Renal pelvis (tissue), 4 donors: ENCODE data around the gene SRM. TPM values are rescaled to one million over a fixed set of nuclear protein-coding genes. Genes with fewer than 3 reads are reported as not detected.
"Not testable (repeated sequence)": the region's sequence is repeated elsewhere in the genome, so short reads cannot be mapped to it uniquely, and the experiment has no call there.

Experiments
- DNase-seq: peaks from one replicate; pipeline ENCODE4 v3.0.0-alpha.2; 2013
- polyA plus RNA-seq, 3 donors: library from polyadenylated mRNA; unstranded; fragments of 120-200 nt; gene quantifications; one replicate each; pipeline ENCODE4 v1.2.1, GENCODE V29; 2013; ENCODE audit not compliant: insufficient read length in 3 of 3

Gene SRM
- polyA plus RNA-seq, 3 donors = 41.4 to 54.2 (median 49.7) TPM

DNA sequence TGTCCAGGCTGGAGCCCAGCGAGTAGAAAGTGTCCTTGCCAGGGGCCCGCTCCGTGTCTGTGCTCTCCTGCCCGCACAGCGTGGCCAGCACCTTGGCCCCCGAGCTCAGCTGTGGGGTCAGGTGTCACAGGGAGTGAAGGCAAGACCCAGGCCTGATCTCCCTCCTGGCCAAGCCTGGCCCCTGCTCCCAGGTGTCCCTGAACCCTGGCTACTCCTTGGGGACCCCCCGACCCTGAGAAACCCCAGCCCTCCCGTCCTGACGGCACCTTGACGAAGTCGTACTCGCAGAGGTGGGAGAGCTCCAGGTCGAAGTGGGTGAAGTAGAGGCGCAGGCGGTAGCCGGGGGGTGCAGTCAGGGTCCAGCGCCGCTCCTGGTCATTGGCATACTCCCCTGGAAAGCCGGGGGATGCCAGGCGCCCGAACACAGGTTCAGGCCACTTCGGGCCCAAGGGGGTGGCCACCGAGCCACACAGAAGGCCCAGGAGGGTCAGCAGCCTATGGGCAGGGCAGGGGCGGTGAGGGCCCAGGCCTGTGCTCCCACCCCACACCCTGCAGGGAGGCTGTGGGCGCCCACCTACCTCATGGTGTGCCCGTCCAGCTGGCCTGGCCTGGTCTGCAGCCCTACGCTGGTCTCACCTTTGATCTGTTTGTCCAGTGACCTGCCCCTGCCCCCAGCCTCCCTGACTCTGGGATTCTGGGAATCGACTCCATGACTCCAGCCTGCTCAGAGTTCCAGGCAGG is 13.0 kb downstream of the SRM start, which contains the start of gene MASP2:
Gene MASP2 (minus strand): TSS at position 615 of the 741 bp plus-strand sequence. CDS start 32 bp downstream, at position 583.
- no peak for DNase-seq

DNA sequence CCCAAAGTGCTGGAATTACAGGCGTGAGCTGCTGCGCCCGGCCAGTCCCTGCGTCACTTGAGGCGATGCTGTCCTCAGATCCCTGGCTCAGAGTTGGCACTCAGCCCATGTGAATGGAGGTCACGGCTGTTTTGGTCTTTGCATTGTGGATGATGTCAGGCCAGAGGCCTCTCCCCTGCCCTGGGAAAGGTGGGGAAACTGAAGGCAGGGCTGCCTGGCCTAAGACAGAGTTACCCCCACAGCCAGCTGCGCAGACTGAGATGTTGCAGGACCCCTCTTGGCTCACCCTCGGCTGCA is 13.6 kb downstream of the SRM start:
- no peak for DNase-seq

DNA sequence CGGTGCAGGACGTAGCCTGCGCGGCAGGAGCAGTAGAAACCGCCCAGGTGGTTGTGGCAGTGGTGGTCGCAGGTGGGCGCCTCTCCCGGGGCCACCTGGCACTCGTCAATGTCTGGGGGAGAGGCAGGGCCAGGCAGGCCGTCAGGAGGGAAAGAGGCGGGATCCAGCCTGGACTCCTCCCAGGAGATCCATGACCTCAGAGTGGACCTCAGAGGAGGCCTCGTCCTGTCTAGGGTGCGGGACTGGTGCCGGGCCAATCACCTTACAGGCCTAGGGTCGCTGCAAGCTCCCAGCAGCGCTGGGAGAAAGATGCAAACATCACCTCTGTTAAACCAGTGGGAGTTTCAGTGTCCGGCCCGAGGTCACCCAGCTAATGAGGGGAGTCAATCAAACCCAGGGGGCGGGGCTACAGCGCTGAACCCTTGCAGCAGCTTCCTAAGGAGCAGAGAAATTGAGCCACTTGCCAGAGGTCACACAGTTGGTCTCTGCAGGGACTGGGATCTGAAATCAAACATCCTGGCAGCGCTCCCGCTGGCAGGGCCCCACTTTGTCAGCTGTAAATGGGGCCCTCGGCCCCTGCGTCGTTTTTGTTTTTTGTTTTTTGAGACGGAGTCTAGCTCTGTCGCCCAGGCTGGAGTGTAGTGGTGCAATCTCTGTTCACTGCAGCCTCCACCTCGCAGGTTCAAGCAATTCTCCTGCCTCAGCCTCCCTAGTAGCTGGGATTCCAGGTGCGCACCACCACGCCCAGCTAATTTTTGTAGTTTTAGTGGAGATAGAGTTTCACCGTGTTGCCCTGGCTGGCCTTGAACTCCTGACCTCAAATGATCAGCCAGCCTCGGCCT is 14.2 kb downstream of the SRM start:
- DNase-seq = peak; percentile 50

DNA sequence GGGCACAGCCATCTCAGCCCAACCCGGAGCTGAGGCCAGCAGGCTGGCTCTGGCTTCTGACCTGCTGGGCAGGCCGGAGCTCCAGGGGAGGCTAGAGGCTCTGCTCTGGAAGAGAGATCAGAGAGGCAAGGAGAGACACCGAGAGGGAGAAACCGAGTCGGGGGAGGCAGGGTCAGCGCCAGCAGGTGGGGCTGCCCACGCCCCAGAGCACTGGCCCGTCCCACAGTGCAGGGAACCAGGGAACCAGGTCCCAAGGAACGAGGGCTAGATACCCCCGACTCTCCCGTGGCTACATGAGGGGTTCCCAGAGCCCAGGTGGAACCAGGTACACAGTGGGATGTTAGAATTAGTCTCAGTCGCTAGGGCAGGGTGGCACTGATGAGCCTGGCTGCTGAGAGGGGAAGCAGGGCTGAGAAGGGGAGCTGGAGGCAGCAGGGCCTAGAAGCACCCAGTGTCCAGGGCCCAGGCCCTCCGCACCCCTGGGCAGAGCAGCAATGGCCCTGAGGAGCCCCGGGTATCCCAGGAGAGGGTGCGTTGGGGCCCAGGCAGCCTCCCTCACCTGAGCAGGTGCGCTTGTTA is 14.9 kb downstream of the SRM start:
- DNase-seq = no peak

DNA sequence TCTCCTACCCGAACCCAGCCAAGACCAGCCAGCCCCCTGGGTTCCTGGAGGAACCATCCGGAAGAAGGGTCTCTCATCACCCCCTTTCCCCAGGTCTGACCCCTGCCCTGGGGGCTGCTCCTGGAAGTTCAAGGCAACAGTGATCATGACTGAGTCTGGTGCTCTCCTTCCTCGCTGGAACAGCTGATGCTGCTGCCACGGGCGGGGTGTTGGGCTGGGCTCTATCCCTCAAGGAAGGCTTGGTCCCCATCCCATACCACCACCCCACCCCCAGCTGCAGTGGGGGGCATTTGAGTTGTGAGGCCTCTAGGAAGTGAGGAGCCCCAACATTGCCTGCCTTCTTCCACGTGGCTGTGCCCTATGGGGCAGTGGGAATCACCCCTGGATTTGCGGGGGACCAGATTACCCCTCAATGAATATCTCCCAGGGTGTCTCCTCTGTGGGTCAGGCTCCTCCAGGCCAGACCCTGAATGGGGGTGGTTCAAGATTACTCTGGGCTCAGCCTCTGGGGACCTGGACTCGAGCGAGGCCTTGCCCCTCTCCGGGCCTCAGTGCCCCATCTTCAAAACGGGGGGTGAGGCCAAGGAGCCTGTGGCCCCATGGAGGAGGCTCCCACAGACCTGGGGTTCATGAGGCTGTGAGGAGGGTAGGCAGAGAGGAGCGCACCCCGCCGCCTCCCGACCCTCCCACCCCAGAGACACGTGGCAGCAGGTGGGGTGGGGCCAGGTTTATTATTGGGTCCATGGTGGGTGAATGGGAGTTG is 15.6 kb downstream of the SRM start:
- DNase-seq = no peak

DNA sequence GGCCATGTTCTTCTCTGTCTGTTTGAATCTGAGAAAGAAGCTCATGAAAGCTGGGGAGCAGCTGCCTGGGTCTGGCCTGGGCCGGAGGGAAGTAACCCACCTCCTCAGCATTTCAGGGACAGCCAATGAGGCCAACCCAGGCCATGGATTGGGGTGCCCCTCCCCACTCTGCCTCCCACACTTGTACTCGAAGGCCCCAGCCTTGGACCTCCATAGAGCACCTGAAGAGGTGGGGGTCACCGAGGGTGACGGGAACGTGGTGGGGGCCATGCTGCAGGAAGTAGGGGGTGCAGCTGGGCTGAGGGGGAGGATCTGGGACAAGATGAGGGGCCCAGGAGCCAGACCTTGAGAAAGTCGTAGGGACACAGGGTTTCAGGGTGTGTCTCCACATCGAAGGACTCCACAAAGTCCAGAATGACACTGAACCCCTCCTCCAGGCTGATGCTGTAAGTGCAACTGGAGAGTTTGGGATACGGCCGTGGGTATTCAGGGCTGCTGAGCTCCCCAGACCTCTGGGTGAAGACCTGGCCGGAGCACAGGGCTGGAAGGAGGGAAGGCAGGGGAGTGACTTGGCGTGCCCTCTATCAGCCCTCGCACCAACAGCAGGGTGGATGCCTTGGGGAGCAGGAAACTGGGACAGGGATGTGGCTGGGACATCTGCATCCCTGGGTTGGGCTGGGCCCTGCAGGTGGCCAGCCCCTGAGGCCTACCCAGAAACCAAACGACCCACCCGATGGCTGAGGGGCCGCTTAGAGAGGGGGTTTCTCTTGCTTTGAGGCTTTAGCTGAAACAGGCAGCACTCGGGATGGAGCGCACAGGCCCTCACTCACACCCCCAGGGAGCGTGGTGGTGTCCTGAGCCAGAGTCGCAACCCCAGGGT is 16.6 kb downstream of the SRM start:
- no peak for DNase-seq

DNA sequence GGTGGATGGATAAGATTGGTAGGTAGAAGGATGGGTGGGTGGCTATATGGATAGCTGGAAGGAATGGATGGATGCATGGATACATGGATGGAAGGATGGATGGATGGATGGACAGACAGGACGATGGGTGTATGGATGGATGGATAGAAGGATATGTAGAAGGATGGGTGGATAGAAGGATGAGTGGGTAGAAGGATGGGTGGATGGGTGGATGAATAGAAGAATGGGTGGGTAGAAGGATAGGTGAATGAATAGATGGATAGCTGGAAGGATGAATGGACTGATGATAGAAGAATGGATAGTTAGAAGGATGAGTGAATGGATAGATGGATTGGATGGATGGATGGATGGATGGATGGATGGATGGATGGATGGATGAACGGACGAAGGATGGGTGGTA is 17.8 kb downstream of the SRM start:
- DNase-seq = no peak

DNA sequence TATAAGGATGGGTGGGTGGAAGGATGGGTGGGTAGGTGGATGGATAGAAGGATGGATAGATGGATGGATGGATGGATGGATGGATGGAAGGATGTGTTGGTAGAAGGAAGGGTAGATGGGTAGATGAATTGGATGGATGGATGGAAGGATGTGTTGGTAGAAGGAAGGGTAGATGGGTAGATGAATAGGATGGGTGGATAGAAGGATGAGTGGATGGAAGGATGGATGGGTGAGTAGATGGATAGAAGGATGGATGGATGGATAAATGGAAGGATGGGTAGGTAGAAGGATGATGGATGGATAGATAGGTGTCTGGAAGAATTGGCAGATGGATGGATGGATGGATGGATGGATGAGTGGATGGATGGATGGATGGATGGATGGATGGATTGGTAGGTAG is 18.8 kb downstream of the SRM start:
- no peak for DNase-seq

DNA sequence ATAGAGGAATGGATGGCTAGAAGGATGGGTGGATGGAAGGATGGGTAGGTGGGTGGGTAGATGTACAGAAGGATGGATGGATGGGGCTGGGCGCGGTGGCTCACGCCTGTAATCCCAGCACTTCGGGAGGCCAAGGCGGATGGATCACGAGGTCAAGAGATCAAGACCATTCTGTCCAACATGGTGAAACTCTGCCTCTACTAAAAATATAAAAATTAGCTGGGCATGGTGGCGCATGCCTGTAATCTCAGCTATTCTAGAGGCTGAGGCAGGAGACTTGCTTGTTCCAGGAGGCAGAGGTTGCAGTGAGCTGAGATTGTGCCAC is 19.8 kb downstream of the SRM start:
- DNase-seq = not testable (repeated sequence)

DNA sequence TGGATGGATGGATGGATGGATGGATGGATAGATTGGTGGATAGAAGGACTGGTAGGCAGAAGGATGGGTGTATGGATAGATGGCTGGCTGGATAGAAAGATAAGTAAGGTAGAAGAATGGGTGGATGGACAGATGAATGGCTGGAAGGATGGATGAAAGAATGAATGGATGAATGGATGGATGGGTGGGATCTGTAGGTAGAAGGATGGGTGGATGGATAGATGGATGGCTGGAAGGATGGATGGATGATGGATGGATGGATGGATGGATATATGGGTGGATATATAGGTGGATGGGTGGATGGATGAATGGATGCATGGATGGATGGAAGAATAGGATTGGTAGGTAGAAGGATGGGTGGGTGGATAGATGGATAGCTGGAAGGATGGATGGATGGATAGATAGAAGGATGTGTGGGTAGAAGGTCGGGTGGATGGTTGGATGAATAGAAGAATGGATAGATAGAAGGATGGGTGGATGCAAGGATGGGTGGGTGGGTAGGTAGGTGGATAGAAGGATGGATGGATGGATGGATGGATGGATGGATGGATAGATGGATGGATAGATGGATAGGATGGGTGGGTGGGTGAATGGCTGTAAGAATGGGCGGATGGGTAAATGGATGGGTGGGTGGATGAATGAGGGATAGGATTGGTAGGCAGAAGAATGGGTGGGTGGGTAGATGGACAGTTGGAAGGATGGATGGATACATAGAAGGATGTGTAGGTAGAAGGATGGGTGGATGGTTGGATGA is 20.3 kb downstream of the SRM start:
- DNase-seq = no peak

DNA sequence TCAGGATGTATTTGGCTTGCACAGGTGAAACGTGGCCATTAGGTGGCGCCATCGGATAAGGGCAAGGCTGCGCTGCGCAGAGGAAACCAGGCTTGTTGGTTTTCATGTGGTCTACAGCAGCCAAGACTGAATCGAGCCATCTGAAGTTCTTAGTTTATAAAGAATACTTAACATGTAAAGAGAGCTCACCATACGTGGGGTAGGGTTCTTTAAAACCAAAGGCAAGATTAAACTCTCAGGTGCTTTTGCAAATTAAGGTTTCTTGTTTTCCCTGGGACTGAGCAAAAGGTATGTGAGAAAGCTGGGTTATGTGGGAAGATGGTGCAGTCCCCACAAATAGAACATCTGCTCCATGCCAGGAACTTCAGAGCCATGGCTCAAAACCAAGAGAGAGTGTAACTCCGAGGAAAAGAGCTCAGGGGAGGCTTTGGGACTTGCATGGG is 22.1 kb downstream of the SRM start:
- DNase-seq = peak; percentile 81

DNA sequence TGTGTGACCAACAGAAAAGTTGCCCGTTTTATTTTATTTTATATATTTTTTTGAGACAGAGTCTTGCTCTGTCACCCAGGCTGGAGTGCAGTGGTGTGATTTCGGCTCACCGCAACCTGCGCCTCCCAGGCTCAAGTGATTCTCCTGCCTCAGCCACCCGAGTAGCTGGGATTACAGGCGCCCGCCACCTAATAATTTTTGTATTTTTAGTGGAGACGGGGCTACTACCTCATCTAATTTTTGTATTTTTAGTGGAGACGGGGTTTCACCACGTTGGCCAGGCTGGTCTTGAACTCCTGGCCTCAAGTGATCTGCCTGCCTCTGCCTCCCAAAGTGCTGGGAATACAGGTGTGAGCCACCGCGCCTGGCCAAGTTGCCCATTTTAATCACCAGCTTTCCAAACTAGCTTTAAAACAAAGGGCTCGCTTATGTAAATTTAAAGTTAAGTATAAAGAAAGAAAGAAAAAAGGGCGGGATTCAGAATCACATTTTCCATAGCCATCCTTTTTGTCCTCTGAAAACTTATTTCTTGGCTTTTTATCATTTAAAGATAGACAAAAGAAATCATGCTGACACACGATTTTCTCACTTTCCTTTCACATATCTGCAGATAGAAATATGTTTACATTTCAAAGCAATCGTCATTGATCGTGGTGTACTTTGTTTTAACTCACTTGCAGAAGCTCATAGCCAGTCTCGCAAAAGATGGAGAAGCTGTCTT is 22.6 kb downstream of the SRM start:
- not testable (repeated sequence) for DNase-seq

DNA sequence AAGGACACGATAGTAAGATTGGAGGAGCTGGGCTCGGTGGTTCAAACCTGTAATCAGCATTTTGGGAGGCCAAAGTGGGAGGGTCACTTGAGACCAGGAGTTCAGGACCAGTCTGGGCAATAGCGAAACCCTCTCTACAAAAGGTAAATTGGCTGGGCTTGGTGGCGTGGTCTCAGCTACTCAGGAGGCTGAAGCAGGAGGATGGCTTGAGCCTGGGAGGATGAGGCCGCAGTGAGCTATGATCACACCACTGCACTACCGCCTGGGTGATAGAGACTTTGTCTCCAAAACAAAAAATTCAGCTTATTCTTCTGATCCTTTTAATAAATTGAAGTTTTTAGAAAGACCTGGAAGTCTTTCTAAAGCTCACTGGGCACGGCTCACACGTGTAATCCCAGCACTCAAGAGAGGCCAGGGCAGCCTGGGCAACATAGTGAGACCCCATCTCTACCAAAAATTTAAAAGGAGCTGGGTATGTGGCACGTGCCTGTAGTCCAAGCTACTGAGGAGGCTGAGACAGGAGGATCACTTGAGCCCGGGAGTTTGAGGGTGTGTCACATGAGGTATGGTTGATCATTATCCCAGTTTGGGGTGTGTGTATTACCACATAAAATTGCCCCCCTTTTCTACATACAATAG is 28.1 kb downstream of the SRM start:
- no peak for DNase-seq

DNA sequence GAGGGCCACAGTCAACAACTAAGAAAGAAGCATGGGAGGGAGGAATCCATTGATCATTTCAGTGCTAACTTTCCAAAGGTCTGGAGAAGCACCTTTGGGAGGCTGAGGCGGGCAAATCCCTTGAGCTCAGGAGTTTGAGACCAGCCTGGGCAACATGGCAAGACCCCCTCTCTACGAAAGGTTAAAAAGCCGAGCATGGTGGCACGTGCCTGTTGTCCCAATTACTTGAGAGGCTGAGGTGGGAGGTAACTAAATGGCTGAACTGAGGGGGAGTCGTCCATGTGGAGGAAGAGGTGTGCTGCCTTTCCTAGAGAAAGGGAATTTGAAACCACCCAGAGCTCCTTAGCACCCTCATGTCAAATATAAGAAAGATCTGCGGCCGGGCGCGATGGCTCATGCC is 29.0 kb downstream of the SRM start:
- no peak for DNase-seq

DNA sequence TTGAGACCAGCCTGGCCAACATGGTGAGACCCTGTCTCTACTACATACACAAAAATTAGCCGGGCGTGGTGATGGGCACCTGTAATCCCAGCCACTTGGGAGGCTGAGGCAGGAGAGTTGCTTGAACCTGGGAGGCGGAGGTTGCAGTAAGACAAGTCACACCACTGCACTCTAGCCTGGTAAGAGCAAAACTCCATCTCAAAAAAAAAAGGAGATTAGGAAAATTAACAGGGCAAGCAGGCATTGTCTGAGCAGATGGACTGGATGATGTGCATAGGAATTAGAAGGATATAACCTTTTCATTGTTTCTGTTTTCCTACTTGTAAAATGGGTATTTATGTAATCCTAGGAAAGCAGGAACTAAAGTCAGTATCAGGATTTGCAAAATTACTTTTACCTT is 31.8 kb downstream of the SRM start:
- DNase-seq = no peak

DNA sequence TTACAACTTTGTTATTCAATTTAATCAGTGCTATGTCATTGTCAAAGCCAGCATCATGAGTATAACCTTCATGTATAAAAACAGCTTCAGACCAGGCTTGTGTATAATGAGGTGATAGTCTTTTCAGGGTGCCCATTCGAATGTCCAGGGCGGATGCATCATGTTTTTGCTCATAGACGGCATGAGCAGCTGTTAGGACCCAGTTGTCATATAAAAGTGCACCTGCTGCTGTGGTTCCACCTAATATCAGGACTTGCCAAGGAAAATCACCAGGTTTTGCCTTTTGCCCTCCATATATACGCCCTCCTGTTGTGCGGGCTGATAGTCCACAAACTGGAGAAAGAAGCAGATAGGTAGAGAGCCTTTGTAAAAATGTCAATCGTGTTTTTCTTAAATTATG is 32.5 kb downstream of the SRM start:
- no peak for DNase-seq

DNA sequence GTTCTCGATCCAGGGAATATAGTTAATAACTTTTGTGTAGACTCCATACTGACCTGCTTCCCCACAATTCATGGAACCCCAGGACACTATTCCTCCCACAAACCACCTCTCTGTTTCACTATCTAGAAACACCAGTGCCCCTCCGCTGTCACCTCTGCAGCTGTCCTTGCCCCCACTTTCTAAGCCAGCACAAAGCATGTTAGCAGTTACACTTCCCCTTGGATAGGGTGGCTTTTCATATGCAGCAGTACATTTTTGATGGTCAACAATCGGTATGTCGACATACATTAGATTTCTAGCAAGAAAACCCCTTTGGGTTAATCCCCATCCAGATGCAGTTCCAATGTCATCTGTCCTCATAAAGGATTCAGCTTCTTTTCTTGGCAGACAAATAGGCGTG is 32.9 kb downstream of the SRM start:
- no peak for DNase-seq

DNA sequence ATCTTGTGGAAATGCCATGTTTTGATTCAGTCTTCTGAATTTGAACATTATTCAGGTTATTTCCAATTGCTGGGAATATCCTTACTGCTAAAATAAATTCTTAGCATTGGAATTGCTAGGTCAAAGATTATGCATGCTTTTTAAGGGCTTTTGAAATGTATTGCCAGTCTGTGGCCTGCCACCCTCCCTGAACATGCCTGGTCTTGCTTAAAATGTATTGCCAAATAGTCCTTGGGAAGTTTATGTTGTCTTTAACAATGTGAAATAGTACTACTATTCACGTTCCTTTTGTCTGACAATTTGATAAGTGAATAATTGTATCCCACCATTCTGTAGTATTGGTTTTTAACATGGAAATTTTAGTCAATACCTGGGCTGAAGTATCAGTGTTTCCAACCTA is 33.8 kb downstream of the SRM start:
- no peak for DNase-seq

DNA sequence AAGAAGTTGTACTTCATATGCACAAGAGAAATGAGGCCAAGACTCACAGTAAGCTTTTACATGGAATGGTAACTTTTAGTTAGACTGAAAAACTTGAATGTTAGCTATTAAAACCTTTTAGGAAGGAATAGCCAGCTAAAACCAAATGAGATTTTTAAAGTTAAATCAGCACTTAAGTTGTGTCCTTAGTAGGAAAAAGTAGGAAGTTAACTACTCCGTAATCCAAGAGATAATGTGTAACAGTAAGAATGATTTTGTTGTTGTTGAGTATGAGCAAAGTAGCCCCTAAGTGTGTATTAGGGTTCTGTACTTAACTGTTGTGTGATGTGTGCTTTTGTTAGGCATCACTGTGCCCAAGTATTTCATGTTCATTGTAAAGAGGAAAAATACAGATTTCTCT is 34.2 kb downstream of the SRM start:
- DNase-seq = no peak

DNA sequence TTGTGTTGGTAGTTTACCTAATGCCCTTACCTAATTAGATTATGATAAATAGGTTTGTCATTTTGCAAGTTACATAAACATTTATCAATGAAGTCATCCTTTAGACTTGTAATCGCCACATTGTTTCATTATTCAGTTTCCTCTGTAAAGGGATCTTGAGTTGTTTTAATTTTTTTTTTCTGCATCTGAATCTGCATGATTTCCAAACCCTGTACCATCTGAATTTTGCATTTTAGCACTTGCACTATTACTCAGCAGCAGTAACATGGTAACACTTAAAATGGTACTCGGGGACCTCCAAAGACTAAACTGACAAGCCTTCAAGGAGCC is 35.0 kb downstream of the SRM start:
- no peak for DNase-seq
